HG02981 (cell line): ENCODE data around the gene DNAH2.

Experiments
- ATAC-seq: cut with Tn5 transposase; IDR thresholded peaks from one replicate; pipeline ENCODE4 v1.9.1; 2021; ENCODE audit warnings: mild to moderate bottlenecking, moderate library complexity; ENCODE audit not compliant: unreplicated experiment

Gene DNAH2

GRCh38 chr17:7837408-7838088 lies 120.0 kb downstream of the DNAH2 start:
- ATAC-seq, result no peak

DNA sequence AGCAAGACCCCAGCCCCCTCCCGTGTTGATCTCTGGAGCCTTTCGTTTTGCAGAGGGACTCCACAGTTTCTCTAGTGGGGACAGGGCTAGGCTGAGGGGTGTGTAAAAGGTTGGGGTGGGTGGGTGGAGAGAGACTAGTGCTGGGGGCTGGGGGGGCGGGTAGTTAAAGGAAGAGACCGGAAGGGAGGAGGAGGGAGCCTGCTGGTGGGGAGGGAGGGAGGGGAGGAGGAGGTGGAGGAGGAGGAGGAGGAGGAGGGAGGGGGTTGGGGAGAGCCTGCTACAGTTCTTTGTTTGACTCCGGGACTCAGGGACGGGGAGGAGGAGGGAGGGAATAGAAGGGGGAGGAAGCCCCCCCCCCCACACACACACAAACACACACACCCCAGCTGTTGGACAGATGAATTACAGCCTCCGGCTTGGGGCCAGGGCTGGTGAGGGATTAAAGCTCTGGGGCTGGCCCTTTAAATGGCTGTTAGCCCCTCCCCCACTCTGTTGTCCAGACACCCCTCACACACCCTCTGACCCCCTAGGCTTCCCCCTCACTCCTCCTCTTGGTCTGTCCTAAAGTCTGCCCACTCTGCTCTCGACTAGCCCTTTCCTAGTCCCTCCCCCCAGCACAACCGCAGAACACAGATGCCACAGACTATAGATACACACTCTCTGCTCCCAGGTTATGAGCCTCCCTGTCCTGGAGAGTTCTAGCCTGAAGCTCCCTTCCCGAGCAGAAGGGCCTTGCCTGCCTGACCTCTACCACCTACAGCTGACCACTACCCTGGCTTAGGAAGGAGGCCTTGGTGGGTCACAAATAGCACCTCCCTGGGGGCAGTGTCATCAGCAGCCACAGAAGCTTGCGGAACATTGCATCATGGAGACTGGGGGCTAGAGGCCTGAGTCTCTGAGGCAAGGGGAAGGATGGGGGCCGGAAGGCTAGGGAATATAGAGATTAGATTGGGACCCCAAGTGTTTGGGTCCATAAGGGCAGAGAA lies 120.8 kb downstream of the DNAH2 start:
- no peak for ATAC-seq

DNA sequence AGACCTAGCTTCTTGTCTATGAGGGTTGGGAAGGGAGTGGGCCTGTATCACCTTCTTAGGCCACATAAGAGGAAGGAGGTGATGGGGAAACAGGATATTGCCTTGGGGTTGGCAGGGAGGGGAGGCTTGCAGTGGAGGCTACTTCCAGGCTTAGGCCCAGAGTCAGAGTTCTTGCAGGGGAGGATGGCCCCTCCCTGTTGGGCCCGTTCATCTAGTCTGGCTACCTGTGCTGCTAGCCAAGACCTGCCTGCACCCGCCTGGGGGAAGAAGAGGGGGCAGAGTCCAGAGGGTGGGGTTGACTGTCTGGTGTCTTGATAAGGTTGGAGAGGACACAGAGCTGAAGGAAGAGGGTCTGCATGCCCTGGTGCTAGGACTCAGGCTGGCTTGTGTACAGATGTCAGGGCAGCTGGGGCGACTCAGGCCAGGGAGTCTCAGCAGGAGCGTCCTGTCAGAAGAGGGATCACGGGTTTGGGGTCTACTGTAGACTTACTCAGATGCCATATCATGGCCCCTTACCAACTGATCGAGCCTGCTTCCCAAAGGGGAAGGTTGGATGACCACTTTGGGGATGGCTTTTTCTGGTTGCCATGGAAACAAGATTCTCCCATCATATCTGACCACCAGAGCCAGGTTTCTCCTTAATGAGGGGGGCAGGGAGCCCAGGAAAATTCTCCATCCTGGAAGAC lies 121.8 kb downstream of the DNAH2 start:
- ATAC-seq, result no peak

- no peak for ATAC-seq
Observed at GRCh38 chr17:7839876-7840261, 122.3 kb downstream of the DNAH2 start.

GRCh38 chr17:7840441-7840840 lies 122.9 kb downstream of the DNAH2 start:
- no peak for ATAC-seq

DNA sequence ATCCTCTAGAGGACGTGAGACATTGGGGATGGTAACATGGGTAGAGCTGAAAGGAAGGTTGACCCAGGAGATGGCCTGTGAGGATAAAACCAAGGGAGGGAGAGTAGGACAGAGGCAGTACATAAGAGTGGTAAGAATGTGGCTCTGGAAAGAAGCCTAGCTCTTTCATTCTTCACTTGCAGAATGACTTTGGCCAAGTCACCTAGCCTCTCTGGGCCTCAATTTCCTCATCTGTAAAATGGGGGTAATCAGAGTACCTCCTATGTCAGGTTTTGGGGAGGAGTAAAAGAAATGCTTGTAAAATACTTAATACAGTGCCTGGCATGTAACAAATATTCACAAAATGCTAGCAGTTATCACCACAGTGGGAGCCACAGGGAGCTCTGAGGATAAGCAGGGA lies 123.3 kb downstream of the DNAH2 start:
- ATAC-seq, result no peak

- ATAC-seq, result peak; percentile 4
Observed at GRCh38 chr17:7841396-7841914, 123.9 kb downstream of the DNAH2 start.

DNA sequence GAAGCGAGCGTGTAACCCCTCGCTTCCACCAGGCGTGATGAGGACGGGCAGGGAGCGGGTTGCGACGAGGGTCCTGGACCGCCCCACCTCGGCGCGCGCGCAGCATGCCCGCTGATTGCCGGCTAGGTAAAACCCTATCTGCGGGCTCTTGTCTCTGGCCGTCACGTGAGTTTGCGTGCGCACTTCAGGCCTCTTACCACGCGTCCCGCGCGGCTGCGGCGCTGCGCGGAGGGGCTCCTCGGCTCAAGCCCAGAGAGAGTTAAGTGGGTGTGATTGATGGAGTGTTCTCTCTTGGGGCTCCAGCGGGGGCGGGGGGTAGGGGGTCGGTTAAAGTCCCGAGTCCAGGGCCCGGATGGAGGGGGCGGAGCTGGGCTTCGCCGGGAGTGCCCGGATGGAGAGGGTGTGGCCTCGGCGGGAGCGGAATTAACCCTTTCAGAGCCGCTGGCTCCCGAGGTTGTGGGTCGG lies 124.4 kb downstream of the DNAH2 start:
- peak; percentile 16 for ATAC-seq

DNA sequence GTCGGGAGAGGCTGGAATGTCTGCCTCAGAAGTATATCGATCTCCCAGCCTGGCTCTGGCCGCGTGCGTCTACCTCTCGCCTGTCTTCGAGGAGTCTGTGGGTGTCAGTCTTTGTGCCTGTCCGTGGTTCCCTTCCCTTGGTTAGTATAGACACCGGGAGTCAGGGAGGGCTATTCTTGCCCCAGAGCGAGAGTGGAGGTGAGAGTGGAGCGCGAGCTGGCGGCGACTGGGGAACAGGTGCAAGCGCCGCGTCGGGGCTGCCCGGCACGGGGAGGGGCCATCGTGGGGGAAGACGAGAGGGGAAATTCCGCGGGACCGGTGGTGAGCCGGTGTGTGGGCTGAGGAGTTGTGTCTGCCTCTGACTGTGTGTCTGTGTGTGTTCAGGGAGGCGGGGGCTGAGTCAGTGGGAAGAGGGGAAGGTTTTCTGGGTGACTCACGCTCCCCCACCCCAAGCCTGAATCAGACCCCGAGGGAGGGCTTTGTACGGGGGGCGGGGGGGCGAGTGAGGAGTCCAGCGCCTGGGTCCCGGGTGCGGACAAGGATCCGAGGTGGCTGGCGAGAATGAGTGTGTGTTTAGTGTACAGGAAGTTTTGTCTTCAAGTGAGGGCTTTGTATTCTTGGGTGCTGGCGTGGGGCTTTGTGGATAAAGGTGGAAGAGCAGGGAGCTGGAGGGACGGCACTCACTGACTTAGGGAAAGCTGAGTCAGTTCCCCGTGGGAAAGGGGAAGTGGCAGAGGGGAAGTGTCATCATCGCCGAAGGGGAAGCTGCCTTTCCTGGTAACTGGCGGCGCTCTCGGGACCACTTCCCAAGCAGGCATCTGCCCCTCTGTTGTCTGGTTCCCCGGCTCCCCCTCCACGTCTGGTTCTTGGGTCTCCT lies 125.1 kb downstream of the DNAH2 start:
- peak; percentile 26 for ATAC-seq

- ATAC-seq, result no peak
Observed at GRCh38 chr17:7843257-7843535, 125.7 kb downstream of the DNAH2 start.

DNA sequence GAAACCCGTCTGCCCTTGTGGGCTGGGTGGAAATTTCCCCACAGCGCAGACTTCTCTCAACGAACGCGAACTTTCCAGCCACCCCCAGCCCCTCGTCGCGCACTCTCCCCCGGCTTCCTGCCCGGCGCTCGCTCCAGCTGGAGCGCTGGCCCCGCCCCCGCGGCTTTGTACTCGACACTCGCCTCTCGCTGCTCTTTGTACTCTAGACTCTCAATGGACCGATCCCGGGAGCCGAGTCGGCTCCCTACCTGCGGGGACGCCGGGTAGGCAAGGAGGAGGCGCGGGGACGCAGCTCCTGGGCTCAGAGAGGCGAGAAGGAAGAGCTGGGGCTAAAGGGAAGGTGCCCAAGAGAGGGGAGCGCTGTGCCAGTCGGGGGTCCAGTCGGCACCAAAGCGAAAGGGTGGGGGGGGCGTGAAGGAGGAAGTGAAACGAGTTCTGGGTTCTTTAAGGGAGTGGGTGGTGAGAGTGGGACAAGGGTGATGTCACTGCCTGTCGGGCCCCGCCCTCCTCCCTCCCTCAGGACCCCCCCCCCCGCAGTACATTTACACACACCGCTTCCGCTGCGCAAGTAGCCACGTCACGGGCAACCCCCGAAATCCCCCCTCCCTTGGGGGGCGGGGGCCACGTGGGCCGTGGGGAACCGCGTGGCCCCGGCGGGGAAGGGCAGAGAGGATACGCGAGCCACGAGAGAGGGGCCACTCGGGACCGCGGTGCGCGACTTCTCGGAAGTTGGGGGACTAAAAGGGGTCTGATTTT lies 126.2 kb downstream of the DNAH2 start:
- ATAC-seq, result peak; percentile 24

- ATAC-seq, result peak; percentile 47
Observed at GRCh38 chr17:7844292-7845154, 127.0 kb downstream of the DNAH2 start.

GRCh38 chr17:7845359-7846062 lies 128.0 kb downstream of the DNAH2 start:
- ATAC-seq, result no peak

DNA sequence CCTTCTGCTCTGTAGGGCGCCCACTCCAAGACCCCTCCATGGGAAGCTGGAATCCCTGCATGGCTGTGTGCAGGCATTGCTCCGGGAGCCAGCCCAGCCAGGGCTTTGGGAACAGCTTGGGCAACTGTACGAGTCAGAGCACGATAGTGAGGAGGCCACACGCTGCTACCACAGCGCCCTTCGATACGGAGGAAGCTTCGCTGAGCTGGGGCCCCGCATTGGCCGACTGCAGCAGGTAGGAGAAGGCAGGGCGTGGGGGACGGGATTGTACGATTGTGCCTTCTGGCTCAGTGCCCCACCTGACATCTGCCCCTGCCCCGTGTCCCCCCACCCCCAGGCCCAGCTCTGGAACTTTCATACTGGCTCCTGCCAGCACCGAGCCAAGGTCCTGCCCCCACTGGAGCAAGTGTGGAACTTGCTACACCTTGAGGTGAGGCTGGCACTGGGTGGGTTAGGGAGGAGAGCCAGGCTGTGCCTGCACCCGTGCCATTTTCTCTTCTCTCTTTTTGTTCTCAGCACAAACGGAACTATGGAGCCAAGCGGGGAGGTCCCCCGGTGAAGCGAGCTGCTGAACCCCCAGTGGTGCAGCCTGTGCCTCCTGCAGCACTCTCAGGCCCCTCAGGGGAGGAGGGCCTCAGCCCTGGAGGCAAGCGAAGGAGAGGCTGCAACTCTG lies 128.7 kb downstream of the DNAH2 start:
- no peak for ATAC-seq

GRCh38 chr17:7846765-7847661 lies 129.5 kb downstream of the DNAH2 start:
- no peak for ATAC-seq

DNA sequence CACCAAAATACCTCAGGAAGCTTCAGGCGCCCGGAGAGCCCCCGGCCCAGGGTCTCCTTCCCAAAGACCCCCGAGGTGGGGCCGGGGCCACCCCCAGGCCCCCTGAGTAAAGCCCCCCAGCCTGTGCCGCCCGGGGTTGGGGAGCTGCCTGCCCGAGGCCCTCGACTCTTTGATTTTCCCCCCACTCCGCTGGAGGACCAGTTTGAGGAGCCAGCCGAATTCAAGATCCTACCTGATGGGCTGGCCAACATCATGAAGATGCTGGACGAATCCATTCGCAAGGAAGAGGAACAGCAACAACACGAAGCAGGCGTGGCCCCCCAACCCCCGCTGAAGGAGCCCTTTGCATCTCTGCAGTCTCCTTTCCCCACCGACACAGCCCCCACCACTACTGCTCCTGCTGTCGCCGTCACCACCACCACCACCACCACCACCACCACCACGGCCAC lies 130.6 kb downstream of the DNAH2 start:
- ATAC-seq, result no peak
